Adrenal gland (tissue), 12 donors: ENCODE measurements around the gene GNAQ. TPM values are rescaled to one million over a fixed set of nuclear protein-coding genes. Genes with fewer than 3 reads are reported as not detected.

Experiments used
- DNase-seq, 7 donors: peaks; one replicate each; pipeline ENCODE4 v3.0.0-alpha.2; 2019 to 2020
- H3K27ac ChIP-seq, 5 donors: fragments of 200-600 bp; sonication (generic) in 4 of 5; 1 replicate in 3 of 5; 2 replicates in 2 of 5; pipeline versions ENCODE4 v1.5.1 to v1.8.0; 2016 to 2020; ENCODE audit warnings: mild to moderate bottlenecking in 1 of 5
- H3K27me3 ChIP-seq: fragments of 200-600 bp; 2 replicates; pipeline ENCODE4 v1.8.0; 2021
- H3K36me3 ChIP-seq, 2 donors: fragments of 200-600 bp; replicated peaks in 1 of 2; 1 replicate in 1 of 2; 2 replicates in 1 of 2; pipeline versions ENCODE4 v1.5.1 to v1.8.0; 2018 to 2022
- H3K4me1 ChIP-seq, 2 donors: fragments of 200-600 bp; replicated peaks in 1 of 2; 1 replicate in 1 of 2; 2 replicates in 1 of 2; pipeline versions ENCODE4 v1.5.1 to v1.8.0; 2018 to 2021
- H3K4me3 ChIP-seq, 4 donors: fragments of 200-600 bp; sonication (generic) in 3 of 4; one replicate each; pipeline ENCODE4 v1.5.1; 2016 to 2018
- H3K9me3 ChIP-seq, 3 donors: fragments of 200-600 bp; sonication (generic) in 1 of 3; replicated peaks in 1 of 3; 1 replicate in 2 of 3; 2 replicates in 1 of 3; pipeline versions ENCODE4 v1.5.1 to v1.8.0; 2016 to 2021
- CTCF ChIP-seq, 6 experiments: fragments of 450-650 bp in 4 of 6; fragments of 200-600 bp in 2 of 6; sonication (generic) in 1 of 6; IDR thresholded peaks; 1 replicate in 5 of 6; 2 replicates in 1 of 6; pipeline versions ENCODE4 v1.5.1 to v1.8.0; 2016 to 2021; ENCODE audit warnings: antibody characterized with exemption in 6 of 6, mild to moderate bottlenecking in 2 of 6, moderate library complexity in 1 of 6
- POLR2A ChIP-seq, 2 donors: fragments of 450-650 bp; IDR thresholded peaks; one replicate each; pipeline ENCODE4 v1.6.1; 2017; ENCODE audit warnings: antibody characterized with exemption in 2 of 2, mild to moderate bottlenecking in 2 of 2, moderate library complexity in 1 of 2
- WGBS, 4 donors: extraction: QIAGEN DNeasy Blood & Tissue Kit in 2 of 4; methylation state at CpG; one replicate each; pipeline versions ENCODE4 v1.1.5 to v1.1.7; 2013 to 2017; 5-methylcytosine and 5-hydroxymethylcytosine counted together
- intact Hi-C, 2 donors: fragments of 100-400 bp; cut with DNase I; formaldehyde crosslinking; loops; one replicate each; pipeline versions ENCODE4 v1.14.1 to v1.15.0; 2022 to 2023
- polyA plus RNA-seq, 3 donors: library from polyadenylated mRNA; stranded (reverse); fragments of 200-250 nt in 2 of 3; fragments of 350-450 nt in 1 of 3; fragmentation: Illumina TruSeq in 1 of 3; extraction: RNeasy Lipid Tissue Mini Kit (QIAGEN cat#74804) in 1 of 3; gene quantifications; one replicate each; pipeline ENCODE4 v1.2.3, GENCODE V29; 2013 to 2014
- total RNA-seq, 9 donors: library from RNA; depleted of rRNA in 4 of 9; stranded (reverse); fragments of >200 nt in 4 of 9; fragments of 120-200 nt in 1 of 9; fragmentation: NEBNext Ultra II Directional in 1 of 9; extraction: Animal tissue kit (Norgen Biotek cat#: 25700) in 1 of 9; gene quantifications; one replicate each; pipeline versions ENCODE4 v1.1.0 to v1.2.4, GENCODE V29; 2013 to 2023
- donor health status: healthy with polysubstance abuse.
- donor health status: Bipolar disorder and iron deficiency.
- donor health status: DM: yes; HTN: yes; CAD: no.
- donor health status: DM: no; HTN: no; CAD: no.
- donor health status: DM: no; HTN: no; CAD: no.
- donor health status: DM: yes; HTN: yes; CAD: no.

Gene GNAQ
- total and polyA plus RNA-seq, 12 donors, result 15.8 to 71.7 (median 45.1) TPM

GRCh38 chr9:77753180-77753579 is 278.4 kb downstream of the GNAQ start:
- 84 to 92% (median 85%) methylated on average over 9 of the region's 9 CpGs for WGBS, 4 donors
- Histone ChIP-seq H3K4me1 (peaks cover 0 to 29% of the 10 kb centered on the region in 2 donors), H3K36me3 (no peaks in the 10 kb centered on the region), H3K4me3 (no peak overlapping the region), H3K9me3 (no peaks in the 10 kb centered on the region), H3K27ac (no peak overlapping the region), H3K27me3 (no peaks in the 10 kb centered on the region)
- TF ChIP-seq CTCF (IDR thresholded peaks at IDR 0.05), result no peak
- TF ChIP-seq POLR2A (IDR thresholded peaks at IDR 0.05), result no peak
- intact Hi-C loops, result no loop called here
- no peak for DNase-seq

- WGBS, 4 donors, result 16 to 24% (median 22%) methylated on average over 1 of the region's 1 CpG
- Histone ChIP-seq H3K27me3 (no peaks in the 10 kb centered on the region), H3K9me3 (no peaks in the 10 kb centered on the region), H3K4me1 (peaks cover 0 to 29% of the 10 kb centered on the region in 2 donors), H3K36me3 (no peaks in the 10 kb centered on the region), H3K27ac (peak overlapping the region in 1 of 5 donors; percentile 19), H3K4me3 (no peak overlapping the region)
- intact Hi-C loops, result no loop called here
- no peak for TF ChIP-seq POLR2A (IDR thresholded peaks at IDR 0.05)
- TF ChIP-seq CTCF (IDR thresholded peaks at IDR 0.05), result peak in 2 of 6 experiments; percentile 3 to 8
- peak in 5 of 7 donors; percentile 26 to 62 (median 49) for DNase-seq
Observed at GRCh38 chr9:77752554-77752953, 279.1 kb downstream of the GNAQ start.

GRCh38 chr9:77751341-77752091 is 280.1 kb downstream of the GNAQ start:
- H3K36me3 ChIP-seq, result no peaks in the 10 kb centered on the region
- H3K27me3 ChIP-seq, result no peaks in the 10 kb centered on the region
- H3K9me3 ChIP-seq, result no peaks in the 10 kb centered on the region
- peaks cover 0 to 29% of the 10 kb centered on the region in 2 donors for H3K4me1 ChIP-seq
- no peak overlapping the region for H3K4me3 ChIP-seq
- TF ChIP-seq POLR2A (IDR thresholded peaks at IDR 0.05), result no peak
- peak; percentile 30 to 64 (median 48) for TF ChIP-seq CTCF (IDR thresholded peaks at IDR 0.05)
- intact Hi-C loops, result no loop called here
- H3K27ac ChIP-seq, result peak overlapping the region in 1 of 5 donors; percentile 19
- peak in 2 of 7 donors; percentile 8 to 19 for DNase-seq
- 35 to 48% (median 44%) methylated on average over 8 of the region's 8 CpGs for WGBS, 4 donors

- no peaks in the 10 kb centered on the region for H3K27me3 ChIP-seq
- peaks cover 0 to 29% of the 10 kb centered on the region in 2 donors for H3K4me1 ChIP-seq
- H3K9me3 ChIP-seq, result no peaks in the 10 kb centered on the region
- H3K27ac ChIP-seq, result no peak overlapping the region
- intact Hi-C loops, result no loop called here
- TF ChIP-seq CTCF (IDR thresholded peaks at IDR 0.05) (no peak), POLR2A (IDR thresholded peaks at IDR 0.05) (no peak)
- H3K4me3 ChIP-seq, result no peak overlapping the region
- H3K36me3 ChIP-seq, result no peaks in the 10 kb centered on the region
- no peak for DNase-seq
- WGBS, 4 donors, result 92 to 96% (median 96%) methylated on average over 1 of the region's 1 CpG
Observed at GRCh38 chr9:77750981-77751340, 280.6 kb downstream of the GNAQ start.
